ENCODE data around the gene EHBP1.

Gene EHBP1

GRCh38 chr2:62789518-62789917 lies 84.0 kb downstream of the EHBP1 start:
- TF ChIP-seq, protein P1, sequence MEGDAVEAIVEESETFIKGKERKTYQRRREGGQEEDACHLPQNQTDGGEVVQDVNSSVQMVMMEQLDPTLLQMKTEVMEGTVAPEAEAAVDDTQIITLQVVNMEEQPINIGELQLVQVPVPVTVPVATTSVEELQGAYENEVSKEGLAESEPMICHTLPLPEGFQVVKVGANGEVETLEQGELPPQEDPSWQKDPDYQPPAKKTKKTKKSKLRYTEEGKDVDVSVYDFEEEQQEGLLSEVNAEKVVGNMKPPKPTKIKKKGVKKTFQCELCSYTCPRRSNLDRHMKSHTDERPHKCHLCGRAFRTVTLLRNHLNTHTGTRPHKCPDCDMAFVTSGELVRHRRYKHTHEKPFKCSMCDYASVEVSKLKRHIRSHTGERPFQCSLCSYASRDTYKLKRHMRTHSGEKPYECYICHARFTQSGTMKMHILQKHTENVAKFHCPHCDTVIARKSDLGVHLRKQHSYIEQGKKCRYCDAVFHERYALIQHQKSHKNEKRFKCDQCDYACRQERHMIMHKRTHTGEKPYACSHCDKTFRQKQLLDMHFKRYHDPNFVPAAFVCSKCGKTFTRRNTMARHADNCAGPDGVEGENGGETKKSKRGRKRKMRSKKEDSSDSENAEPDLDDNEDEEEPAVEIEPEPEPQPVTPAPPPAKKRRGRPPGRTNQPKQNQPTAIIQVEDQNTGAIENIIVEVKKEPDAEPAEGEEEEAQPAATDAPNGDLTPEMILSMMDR (IDR thresholded peaks at IDR 0.05), result no peak
- no peak overlapping the region for H3K27ac ChIP-seq

DNA sequence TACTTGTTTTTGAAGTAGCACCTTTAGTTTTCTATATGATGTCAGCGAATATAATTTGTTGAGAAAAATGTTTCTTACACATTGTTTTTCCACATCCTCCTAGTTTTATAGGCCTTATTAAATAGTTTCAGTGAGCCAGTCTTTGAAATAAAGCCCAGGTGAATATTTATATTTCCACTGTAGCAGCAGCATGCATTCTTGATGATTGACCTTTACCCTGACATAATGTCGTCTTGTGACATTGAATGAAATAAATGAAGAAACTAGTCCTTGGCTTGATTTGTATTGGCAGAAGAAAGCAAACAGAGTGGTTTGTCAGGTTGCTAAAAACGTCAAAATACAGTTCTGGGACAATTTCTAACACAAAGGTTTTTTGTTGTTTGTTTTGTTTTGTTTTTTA lies 84.4 kb downstream of the EHBP1 start:
- Histone ChIP-seq H3K4me3 (no peak overlapping the region), H3K27ac (no peak overlapping the region)
- TF ChIP-seq, protein P1 (IDR thresholded peaks at IDR 0.05), result no peak
- no peak for DNase-seq (ENCODE audit: low spot score)

More at GRCh38 chr2:62789518-62789917, 84.0 kb downstream of the EHBP1 start:
- H3K4me3 ChIP-seq, result no peak overlapping the region
- DNase-seq (ENCODE audit: low spot score), result no peak

- no peak for DNase-seq (ENCODE audit: low spot score)
- Histone ChIP-seq H3K4me3 (no peak overlapping the region), H3K27ac (no peak overlapping the region)
- TF ChIP-seq, protein P1 (IDR thresholded peaks at IDR 0.05), result no peak
Observed at GRCh38 chr2:62792408-62792807, 86.9 kb downstream of the EHBP1 start.

DNA sequence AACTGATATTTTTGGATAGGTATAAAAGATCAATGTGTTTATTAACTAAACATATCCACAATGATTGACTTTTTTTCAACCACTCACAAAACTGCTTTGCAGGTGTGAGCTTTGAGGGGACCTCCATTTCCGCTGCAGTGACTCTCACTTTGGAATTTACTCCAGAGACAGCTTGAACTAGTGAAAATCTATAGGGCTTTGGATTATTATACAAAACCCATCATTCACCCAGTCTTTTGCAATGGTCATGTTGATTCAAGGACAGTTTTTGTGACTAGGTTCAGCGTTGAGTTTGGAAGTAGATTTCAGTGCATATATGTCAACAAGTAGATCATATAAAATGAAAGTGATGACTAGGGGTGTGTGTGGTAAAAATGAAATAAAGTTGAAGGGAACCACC lies 87.7 kb downstream of the EHBP1 start:
- no peak for DNase-seq (ENCODE audit: low spot score)
- Histone ChIP-seq H3K4me3 (no peak overlapping the region), H3K27ac (no peak overlapping the region)
- TF ChIP-seq, protein P1 (IDR thresholded peaks at IDR 0.05), result no peak

- no peak overlapping the region for H3K4me3 ChIP-seq
- no peak for DNase-seq (ENCODE audit: low spot score)
- TF ChIP-seq, protein P1 (IDR thresholded peaks at IDR 0.05), result no peak
- H3K27ac ChIP-seq, result no peak overlapping the region
Observed at GRCh38 chr2:62794791-62795190, 89.3 kb downstream of the EHBP1 start.

DNA sequence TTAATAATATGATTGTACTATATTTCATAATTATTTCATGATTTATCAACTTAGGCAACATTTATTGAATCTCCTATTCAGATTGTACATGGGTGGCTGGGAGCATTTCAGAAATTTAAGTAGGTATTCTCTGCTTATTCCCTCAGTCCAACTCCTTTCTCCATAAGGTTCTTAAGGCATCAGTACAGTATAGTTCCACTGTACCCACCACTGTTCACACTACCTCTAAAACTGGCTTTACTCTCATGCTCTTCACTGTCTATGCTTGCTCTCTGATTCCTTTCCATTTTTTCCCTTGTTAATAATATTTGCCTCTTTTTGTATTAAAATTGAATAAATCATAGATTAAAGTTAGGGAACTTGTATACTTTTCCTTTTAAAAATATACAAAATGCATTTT lies 89.8 kb downstream of the EHBP1 start:
- TF ChIP-seq, protein P1 (IDR thresholded peaks at IDR 0.05), result no peak
- no peak overlapping the region for H3K27ac ChIP-seq
- no peak overlapping the region for H3K4me3 ChIP-seq
- DNase-seq (ENCODE audit: low spot score), result no peak

DNA sequence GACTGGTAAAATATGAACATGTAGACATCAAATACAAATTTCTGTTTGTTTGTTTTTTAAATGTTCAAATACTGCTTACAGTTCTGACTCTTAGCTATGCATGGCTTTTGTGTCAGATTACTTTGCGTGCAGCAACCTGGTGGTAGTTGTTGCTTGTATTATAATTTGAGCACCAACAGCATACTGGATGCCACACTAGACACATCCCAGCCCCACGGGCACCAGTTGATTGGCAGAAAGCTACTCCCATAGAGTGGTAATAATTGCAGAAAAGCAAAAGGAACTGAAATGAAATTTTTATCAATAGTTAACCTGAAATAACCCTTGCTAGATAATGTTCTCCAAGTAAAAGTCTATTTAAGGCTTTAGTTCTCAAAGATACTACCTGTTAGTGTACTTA lies 91.6 kb downstream of the EHBP1 start:
- no peak overlapping the region for H3K27ac ChIP-seq
- TF ChIP-seq, protein P1 (IDR thresholded peaks at IDR 0.05), result no peak
- DNase-seq (ENCODE audit: low spot score), result no peak
- H3K4me3 ChIP-seq, result no peak overlapping the region

All from coronary artery (tissue), 2 donors.